Esophagus squamous epithelium (tissue), 5 donors: Measurements from ENCODE around the gene PCSK4. TPM values are rescaled to one million over a fixed set of nuclear protein-coding genes. Genes with fewer than 3 reads are reported as not detected.

Experiments used
- DNase-seq: peaks from one replicate; lab custom pipeline; 2025; lab: John Stamatoyannopoulos, UW
- H3K27ac ChIP-seq, 4 donors: fragments of 200-600 bp; sonication (generic); one replicate each; pipeline ENCODE4 v1.5.1; 2016 to 2019; ENCODE audit warnings: mild to moderate bottlenecking in 1 of 4
- H3K27me3 ChIP-seq, 4 donors: fragments of 200-600 bp; sonication (generic); 1 replicate in 3 of 4; 2 replicates in 1 of 4; pipeline versions ENCODE4 v1.5.1 to v1.6.0; 2017 to 2021; ENCODE audit warnings: antibody characterized with exemption in 1 of 4
- H3K36me3 ChIP-seq, 3 donors: fragments of 200-600 bp; sonication (generic); one replicate each; pipeline ENCODE4 v1.5.1; 2016 to 2019
- H3K4me1 ChIP-seq, 3 donors: fragments of 200-600 bp; sonication (generic); one replicate each; pipeline ENCODE4 v1.5.1; 2017 to 2019
- H3K4me3 ChIP-seq, 4 donors: fragments of 200-600 bp; sonication (generic); 1 replicate in 3 of 4; 2 replicates in 1 of 4; pipeline ENCODE4 v1.5.1; 2016 to 2019; ENCODE audit warnings: mild to moderate bottlenecking in 2 of 4, moderate library complexity in 1 of 4
- H3K9me3 ChIP-seq, 3 donors: fragments of 200-600 bp; sonication (generic); one replicate each; pipeline ENCODE4 v1.5.1; 2016 to 2019
- CTCF ChIP-seq, 6 experiments: fragments of 450-650 bp in 4 of 6; fragments of 200-600 bp in 2 of 6; sonication (generic) in 2 of 6; IDR thresholded peaks; one replicate each; pipeline ENCODE4 v1.5.1; 2016 to 2019; ENCODE audit warnings: antibody characterized with exemption in 6 of 6, mild to moderate bottlenecking in 4 of 6, moderate library complexity in 4 of 6
- POLR2A ChIP-seq, 4 donors: fragments of 450-650 bp; IDR thresholded peaks; one replicate each; pipeline ENCODE4 v1.6.1; 2017; ENCODE audit warnings: antibody characterized with exemption in 4 of 4, mild to moderate bottlenecking in 4 of 4, moderate library complexity in 3 of 4
- WGBS, 2 donors: methylation state at CpG; one replicate each; pipeline ENCODE4 v1.1.5; 2018; 5-methylcytosine and 5-hydroxymethylcytosine counted together
- intact Hi-C: fragments of 100-400 bp; cut with DNase I; formaldehyde crosslinking; loops from one replicate; pipeline ENCODE4 v1.15.0; 2022
- total RNA-seq, 4 donors: library from RNA; depleted of rRNA; stranded (reverse); fragments of >200 nt; gene quantifications; one replicate each; pipeline ENCODE4 v1.1.0, GENCODE V29; 2016
- donor health status: DM: yes; HTN: yes; CAD: no.

The PCSK4 gene
- total RNA-seq, 4 donors from 2014 or later, result 0.35 to 5.5 (median 1.1) TPM

DNA sequence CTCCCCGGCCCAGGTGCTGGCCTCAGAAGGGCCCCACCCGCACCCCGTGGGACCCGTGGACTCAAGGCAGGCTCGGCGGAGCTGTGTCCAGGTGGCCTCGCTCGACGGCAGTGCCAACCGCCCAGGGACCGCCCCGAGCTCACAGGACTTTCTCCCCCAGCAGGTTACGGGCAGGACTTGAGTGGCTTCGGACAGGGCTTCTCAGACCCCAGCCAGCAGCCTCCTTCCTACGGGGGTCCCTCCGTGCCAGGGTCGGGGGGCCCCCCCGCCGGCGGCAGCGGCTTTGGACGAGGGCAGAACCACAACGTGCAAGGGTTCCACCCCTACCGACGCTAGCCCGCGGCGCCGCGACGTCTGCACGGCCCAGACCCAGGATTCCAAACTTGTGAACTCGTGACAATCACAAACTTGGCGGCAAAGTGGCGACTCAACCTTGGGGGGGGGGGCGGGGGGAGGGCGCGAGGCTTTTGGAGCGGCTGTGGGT is 55.5 kb downstream of the PCSK4 start:
- intact Hi-C loops, result no loop called here
- DNase-seq, result no peak
- TF ChIP-seq CTCF (IDR thresholded peaks at IDR 0.05), result no peak
- no peak for TF ChIP-seq POLR2A (IDR thresholded peaks at IDR 0.05)
- Histone ChIP-seq H3K27me3 (no peaks in the 10 kb centered on the region), H3K27ac (no peak overlapping the region), H3K4me3 (no peak overlapping the region), H3K4me1 (peaks cover 11 to 29% (median 12%) of the 10 kb centered on the region in 3 donors), H3K9me3 (no peaks in the 10 kb centered on the region), H3K36me3 (peaks cover 32 to 72% (median 44%) of the 10 kb centered on the region in 3 donors)
- WGBS, 2 donors, result 67 to 80% methylated on average over 9 to 12 of the region's 39 CpGs

GRCh38 chr19:1434040-1434366 is 56.1 kb downstream of the PCSK4 start:
- H3K27me3 ChIP-seq, result no peaks in the 10 kb centered on the region
- intact Hi-C loops, result no loop called here
- H3K4me3 ChIP-seq, result no peak overlapping the region
- H3K9me3 ChIP-seq, result no peaks in the 10 kb centered on the region
- peaks cover 29 to 75% (median 50%) of the 10 kb centered on the region in 3 donors for H3K36me3 ChIP-seq
- TF ChIP-seq CTCF (IDR thresholded peaks at IDR 0.05) (no peak), POLR2A (IDR thresholded peaks at IDR 0.05) (no peak)
- DNase-seq, result no peak
- H3K27ac ChIP-seq, result no peak overlapping the region
- 88% methylated on average over 4 of the region's 17 CpGs; no CpG with 5 or more reads in 1 of the 2 donors for WGBS, 2 donors
- H3K4me1 ChIP-seq, result peaks cover 5 to 29% (median 6%) of the 10 kb centered on the region in 3 donors

- H3K27ac ChIP-seq, result no peak overlapping the region
- intact Hi-C loops, result no loop called here
- H3K4me1 ChIP-seq, result peaks cover 3 to 34% (median 4%) of the 10 kb centered on the region in 3 donors
- no peaks in the 10 kb centered on the region for H3K9me3 ChIP-seq
- no peak for DNase-seq
- no peak for TF ChIP-seq CTCF (IDR thresholded peaks at IDR 0.05)
- no peak for TF ChIP-seq POLR2A (IDR thresholded peaks at IDR 0.05)
- WGBS, 2 donors, result 65 to 100% methylated on average over 1 to 4 of the region's 47 CpGs
- H3K4me3 ChIP-seq, result no peak overlapping the region
- H3K27me3 ChIP-seq, result no peaks in the 10 kb centered on the region
- peaks cover 29 to 82% (median 56%) of the 10 kb centered on the region in 3 donors for H3K36me3 ChIP-seq
These were observed 56.8 kb downstream of the PCSK4 start for GRCh38 chr19:1433119-1434039.

DNA sequence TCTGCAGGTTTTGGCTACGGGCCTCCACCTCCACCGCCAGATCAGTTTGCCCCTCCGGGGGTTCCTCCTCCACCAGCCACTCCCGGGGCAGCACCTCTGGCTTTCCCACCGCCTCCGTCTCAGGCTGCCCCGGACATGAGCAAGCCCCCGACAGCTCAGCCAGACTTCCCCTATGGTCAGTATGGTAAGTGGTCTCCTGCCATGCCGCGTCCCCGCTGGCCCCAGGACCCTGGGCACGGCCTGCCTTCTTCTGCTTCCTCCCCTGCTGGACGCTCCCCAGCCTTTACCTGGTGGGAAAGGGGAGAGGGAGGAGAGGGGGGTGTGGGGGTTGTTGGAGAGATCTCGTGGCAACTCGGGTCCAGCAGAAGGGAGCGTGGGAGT is 57.7 kb downstream of the PCSK4 start:
- 66 to 88% methylated on average over 5 to 8 of the region's 16 CpGs for WGBS, 2 donors
- Histone ChIP-seq H3K27ac (no peak overlapping the region), H3K4me3 (no peak overlapping the region), H3K27me3 (no peaks in the 10 kb centered on the region), H3K36me3 (peaks cover 29 to 90% (median 64%) of the 10 kb centered on the region in 3 donors), H3K9me3 (no peaks in the 10 kb centered on the region), H3K4me1 (peaks cover 0 to 29% (median 0%) of the 10 kb centered on the region in 3 donors)
- TF ChIP-seq POLR2A (IDR thresholded peaks at IDR 0.05) (no peak), CTCF (IDR thresholded peaks at IDR 0.05) (no peak)
- no peak for DNase-seq
- intact Hi-C loops, result no loop called here
